DOHH2 (cell line): ENCODE results near the gene NCAN.

ENCODE experiments used
- H3F3A ChIP-seq: fragments of 200-600 bp; sonication (generic), shearing (Covaris generic); 2 replicates; pipeline ENCODE4 v1.6.0; 2016; ENCODE audit warnings: antibody characterized with exemption, mild to moderate bottlenecking; ENCODE audit not compliant: control insufficient read depth, insufficient read depth
- H3K27ac ChIP-seq: fragments of 200-600 bp; sonication (generic); 2 replicates; pipeline ENCODE4 v1.5.1; 2014; ENCODE audit warnings: low read depth, mild to moderate bottlenecking, low read length, moderate library complexity
- H3K27me3 ChIP-seq: fragments of 200-600 bp; sonication (generic); 2 replicates; pipeline ENCODE4 v1.6.1; 2014; ENCODE audit warnings: mild to moderate bottlenecking, low read length, mixed read lengths; ENCODE audit not compliant: control insufficient read depth
- H3K36me3 ChIP-seq: fragments of 200-600 bp; sonication (generic); 2 replicates; pipeline ENCODE4 v1.6.1; 2014; ENCODE audit warnings: mild to moderate bottlenecking, low read length, moderate library complexity, mixed read lengths; ENCODE audit not compliant: control insufficient read depth
- H3K4me1 ChIP-seq: fragments of 200-600 bp; sonication (generic); 2 replicates; pipeline ENCODE4 v1.6.1; 2014; ENCODE audit warnings: mild to moderate bottlenecking, low read length, mixed read lengths; ENCODE audit not compliant: control insufficient read depth
- H3K4me2 ChIP-seq: fragments of 200-600 bp; sonication (generic); 2 replicates; pipeline ENCODE4 v1.6.0; 2014; ENCODE audit warnings: mild to moderate bottlenecking, low read length, moderate library complexity
- H3K4me3 ChIP-seq: fragments of 200-600 bp; sonication (generic); 2 replicates; pipeline ENCODE4 v1.5.1; 2014; ENCODE audit warnings: mild to moderate bottlenecking, low read length, mixed read lengths
- H3K79me2 ChIP-seq: fragments of 200-600 bp; sonication (generic); 2 replicates; pipeline ENCODE4 v1.6.1; 2014; ENCODE audit warnings: mild to moderate bottlenecking, low read length, mixed read lengths; ENCODE audit not compliant: control insufficient read depth
- H3K9me2 ChIP-seq: fragments of 200-600 bp; sonication (generic); replicated peaks from 2 replicates; pipeline ENCODE4 v1.6.1; 2014; ENCODE audit warnings: mild to moderate bottlenecking, low read length, mixed read lengths; ENCODE audit not compliant: control insufficient read depth
- H3K9me3 ChIP-seq: fragments of 200-600 bp; sonication (generic); 2 replicates; pipeline ENCODE4 v1.6.1; 2014; ENCODE audit warnings: antibody characterized with exemption, low read length, mixed read lengths; ENCODE audit not compliant: control insufficient read depth, insufficient read depth
- H4K20me1 ChIP-seq: fragments of 200-600 bp; sonication (generic); 2 replicates; pipeline ENCODE4 v1.6.0; 2014; ENCODE audit warnings: low read depth, mild to moderate bottlenecking, antibody characterized with exemption, low read length, moderate library complexity; ENCODE audit not compliant: control insufficient read depth, insufficient read depth
- CTCF ChIP-seq: fragments of 200-600 bp; sonication (generic); IDR thresholded peaks from one replicate; pipeline ENCODE4 v1.5.1; 2014; ENCODE audit warnings: antibody characterized with exemption, mild to moderate bottlenecking, low read depth, low read length; ENCODE audit not compliant: poor library complexity, severe bottlenecking
- EZH2phosphoT487 ChIP-seq: fragments of 200-600 bp; sonication (generic); IDR thresholded peaks from 2 replicates; pipeline ENCODE4 v1.6.1; 2017; ENCODE audit warnings: borderline replicate concordance, mild to moderate bottlenecking, antibody characterized with exemption, low read length, moderate library complexity, mixed read lengths

NCAN gene

GRCh38 chr19:19226663-19227062, 14.9 kb downstream of the NCAN start:
- no peak for TF ChIP-seq EZH2phosphoT487
- no peak for TF ChIP-seq CTCF
- Histone ChIP-seq H3K27me3 (peaks cover 15% of the 10 kb centered on the region), H3K4me2 (no peak overlapping the region)

GRCh38 chr19:19227217-19227616, 15.5 kb downstream of the NCAN start:
- no peaks in the 10 kb centered on the region for H3K9me3 ChIP-seq
- H3K4me3 ChIP-seq = no peak overlapping the region
- H3F3A ChIP-seq = no peaks in the 10 kb centered on the region
- H3K79me2 ChIP-seq = no peaks in the 10 kb centered on the region
- no peak overlapping the region for H3K4me2 ChIP-seq
- peaks cover 11% of the 10 kb centered on the region for H3K4me1 ChIP-seq
- H4K20me1 ChIP-seq = no peaks in the 10 kb centered on the region
- H3K27ac ChIP-seq = no peak overlapping the region
- no peaks in the 10 kb centered on the region for H3K36me3 ChIP-seq
- TF ChIP-seq CTCF (no peak), EZH2phosphoT487 (no peak)
- no peaks in the 10 kb centered on the region for H3K9me2 ChIP-seq
- H3K27me3 ChIP-seq = peaks cover 15% of the 10 kb centered on the region

More at GRCh38 chr19:19226663-19227062, 14.9 kb downstream of the NCAN start:
- no peaks in the 10 kb centered on the region for H3F3A ChIP-seq
- H3K9me2 ChIP-seq = no peaks in the 10 kb centered on the region
- H4K20me1 ChIP-seq = no peaks in the 10 kb centered on the region
- H3K4me1 ChIP-seq = peaks cover 11% of the 10 kb centered on the region
- H3K27ac ChIP-seq = no peak overlapping the region
- H3K79me2 ChIP-seq = no peaks in the 10 kb centered on the region
- H3K9me3 ChIP-seq = no peaks in the 10 kb centered on the region
- H3K4me3 ChIP-seq = no peak overlapping the region
- no peaks in the 10 kb centered on the region for H3K36me3 ChIP-seq

GRCh38 chr19:19229701-19230100, 17.9 kb downstream of the NCAN start:
- no peak for TF ChIP-seq EZH2phosphoT487
- no peak for TF ChIP-seq CTCF

GRCh38 chr19:19230999-19231398, 19.2 kb downstream of the NCAN start:
- Histone ChIP-seq H3K9me3 (peaks cover 14% of the 10 kb centered on the region), H3K27ac (no peak overlapping the region), H3K9me2 (no peaks in the 10 kb centered on the region), H3K4me1 (no peaks in the 10 kb centered on the region), H4K20me1 (no peaks in the 10 kb centered on the region), H3K27me3 (no peaks in the 10 kb centered on the region), H3K4me3 (no peak overlapping the region), H3F3A (no peaks in the 10 kb centered on the region), H3K79me2 (no peaks in the 10 kb centered on the region), H3K36me3 (no peaks in the 10 kb centered on the region), H3K4me2 (no peak overlapping the region)
- no peak for TF ChIP-seq CTCF
- TF ChIP-seq EZH2phosphoT487 = no peak

More at GRCh38 chr19:19229701-19230100, 17.9 kb downstream of the NCAN start:
- no peak overlapping the region for H3K27ac ChIP-seq
- H3F3A ChIP-seq = no peaks in the 10 kb centered on the region
- H3K79me2 ChIP-seq = no peaks in the 10 kb centered on the region
- H3K36me3 ChIP-seq = no peaks in the 10 kb centered on the region
- no peak overlapping the region for H3K4me3 ChIP-seq
- H3K4me1 ChIP-seq = peaks cover 10% of the 10 kb centered on the region
- H3K9me2 ChIP-seq = no peaks in the 10 kb centered on the region
- H3K27me3 ChIP-seq = peaks cover 6% of the 10 kb centered on the region
- H4K20me1 ChIP-seq = no peaks in the 10 kb centered on the region
- H3K4me2 ChIP-seq = no peak overlapping the region
- H3K9me3 ChIP-seq = peaks cover 11% of the 10 kb centered on the region
